Lower lobe of right lung (tissue), 2 donors: ENCODE measurements around the gene PRLH. TPM values are rescaled to one million over a fixed set of nuclear protein-coding genes. Genes with fewer than 3 reads are reported as not detected.

Source experiments
- ATAC-seq, 2 donors: fragments of 200-7000 bp; cut with Tn5 transposase; one replicate each; pipeline ENCODE4 v1.9.1; 2020 to 2022; ENCODE audit warnings: mild to moderate bottlenecking in 2 of 2, moderate library complexity in 2 of 2
- DNase-seq: peaks from one replicate; pipeline ENCODE4 v3.0.0-alpha.2; 2020
- H3K27ac ChIP-seq: fragments of 200-600 bp; one replicate; pipeline ENCODE4 v1.8.0; 2022
- H3K27me3 ChIP-seq: fragments of 200-600 bp; one replicate; pipeline ENCODE4 v1.8.0; 2022; ENCODE audit warnings: low read depth
- H3K36me3 ChIP-seq: fragments of 200-600 bp; one replicate; pipeline ENCODE4 v1.8.0; 2022; ENCODE audit warnings: mild to moderate bottlenecking
- H3K4me1 ChIP-seq: fragments of 200-600 bp; one replicate; pipeline ENCODE4 v1.8.0; 2022
- H3K4me3 ChIP-seq: fragments of 200-600 bp; one replicate; pipeline ENCODE4 v1.8.0; 2022; ENCODE audit warnings: mild to moderate bottlenecking
- H3K9me3 ChIP-seq: fragments of 200-600 bp; one replicate; pipeline ENCODE4 v1.8.0; 2022
- CTCF ChIP-seq: fragments of 200-600 bp; IDR thresholded peaks from one replicate; pipeline ENCODE4 v1.8.0; 2022; ENCODE audit warnings: antibody characterized with exemption, mild to moderate bottlenecking
- intact Hi-C: fragments of 100-400 bp; cut with DNase I; formaldehyde crosslinking; loops from one replicate; pipeline ENCODE4 v1.11.0; 2022
- total RNA-seq: library from RNA; stranded (reverse); fragmentation: NEBNext Ultra II Directional; extraction: Animal tissue kit (Norgen Biotek cat#: 25700); gene quantifications from one replicate; pipeline ENCODE4 v1.2.1, GENCODE V29; 2021
- donor health status: DM: no; HTN: yes; CAD: no; lungs with severe emphysema.

The PRLH gene
- total RNA-seq, 1 donor from 2014 or later = not detected

DNA sequence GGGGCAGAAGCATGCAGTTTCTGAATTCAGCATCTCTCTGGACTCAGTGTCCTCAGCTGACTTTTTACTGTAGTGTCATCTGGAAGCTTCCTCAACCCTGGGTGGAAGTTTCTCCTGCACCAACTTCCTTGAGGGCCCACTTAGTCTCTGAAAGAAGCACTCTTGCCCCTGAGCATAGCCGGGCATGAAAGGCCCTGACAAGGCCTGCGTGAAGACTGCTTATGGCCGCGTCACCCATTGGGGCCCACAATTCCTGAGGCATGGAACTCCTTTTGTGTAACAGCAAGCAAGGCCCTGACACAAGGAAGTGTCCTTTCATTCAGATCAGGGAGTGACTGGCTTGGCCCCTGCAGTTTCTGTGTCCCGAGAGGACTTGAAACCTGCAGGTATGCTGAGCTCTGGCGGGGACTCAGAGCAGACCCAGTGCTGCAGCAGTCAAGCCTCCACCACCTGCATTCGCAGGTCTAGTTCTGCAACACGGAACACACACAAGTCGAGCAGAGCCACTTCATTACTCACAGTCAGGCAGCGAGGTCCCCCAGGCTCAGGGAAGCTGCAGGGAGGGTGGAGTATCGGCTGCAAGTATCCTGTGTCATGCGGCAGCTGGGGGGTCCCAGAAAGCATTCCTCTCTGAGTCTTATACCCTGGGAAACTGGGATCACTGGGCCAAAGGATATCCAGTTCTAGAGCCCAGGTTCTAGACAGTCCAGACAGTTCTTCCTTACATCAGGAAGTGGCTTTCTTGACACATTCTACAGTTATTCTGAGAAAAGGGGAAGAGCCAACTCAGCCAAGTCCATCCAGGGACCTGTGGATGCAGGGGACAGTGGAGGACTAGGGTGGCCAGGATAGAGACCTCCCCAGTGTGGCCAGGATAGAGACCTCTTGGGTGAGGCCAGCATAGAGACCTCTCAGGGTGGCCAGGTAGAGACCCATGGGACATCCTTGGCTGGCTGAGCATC is 35.6 kb upstream of the PRLH start:
- H3K27ac ChIP-seq = peak overlapping the region; percentile 62
- no peak for DNase-seq
- no peak for TF ChIP-seq CTCF
- no peaks in the 10 kb centered on the region for H3K9me3 ChIP-seq
- no peaks in the 10 kb centered on the region for H3K4me1 ChIP-seq
- intact Hi-C loops = no loop called here
- H3K27me3 ChIP-seq = no peaks in the 10 kb centered on the region
- H3K4me3 ChIP-seq = no peak overlapping the region
- ATAC-seq = peak; percentile 12 to 18
- H3K36me3 ChIP-seq = peaks cover 81% of the 10 kb centered on the region

- TF ChIP-seq CTCF = no peak
- peaks cover 68% of the 10 kb centered on the region for H3K36me3 ChIP-seq
- intact Hi-C loops = no loop called here
- H3K4me3 ChIP-seq = no peak overlapping the region
- no peaks in the 10 kb centered on the region for H3K9me3 ChIP-seq
- H3K27me3 ChIP-seq = no peaks in the 10 kb centered on the region
- ATAC-seq = no peak
- no peaks in the 10 kb centered on the region for H3K4me1 ChIP-seq
- H3K27ac ChIP-seq = no peak overlapping the region
- no peak for DNase-seq
These were observed 34.2 kb upstream of the PRLH start for GRCh38 chr2:237532160-237532559.

GRCh38 chr2:237533668-237534161 is 32.7 kb upstream of the PRLH start:
- Histone ChIP-seq H3K4me1 (no peaks in the 10 kb centered on the region), H3K9me3 (no peaks in the 10 kb centered on the region), H3K27me3 (no peaks in the 10 kb centered on the region), H3K4me3 (no peak overlapping the region), H3K36me3 (peaks cover 62% of the 10 kb centered on the region), H3K27ac (no peak overlapping the region)
- DNase-seq (no peak), ATAC-seq (no peak)
- intact Hi-C loops = no loop called here
- no peak for TF ChIP-seq CTCF

DNA sequence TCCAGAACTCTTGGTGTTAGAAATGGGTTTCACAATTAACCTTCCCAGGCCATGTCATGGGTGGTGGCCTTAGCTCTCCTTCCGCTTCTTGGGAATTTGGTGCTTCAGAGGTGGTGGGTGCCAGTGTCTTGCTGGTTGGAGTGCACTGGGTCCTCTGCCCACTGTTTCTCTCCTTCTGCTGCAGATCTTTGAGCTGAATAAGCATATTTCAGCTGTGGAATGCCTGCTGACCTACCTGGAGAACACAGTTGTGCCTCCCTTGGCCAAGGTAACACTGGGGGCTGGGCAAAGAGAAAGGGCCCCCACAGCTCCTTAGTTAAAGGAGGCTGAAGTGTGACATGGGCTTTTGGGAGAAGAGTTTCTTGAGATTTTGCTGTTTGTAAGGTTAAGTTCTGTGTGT is 32.0 kb upstream of the PRLH start:
- ATAC-seq = no peak
- H3K9me3 ChIP-seq = no peaks in the 10 kb centered on the region
- H3K4me3 ChIP-seq = no peak overlapping the region
- H3K36me3 ChIP-seq = peaks cover 62% of the 10 kb centered on the region
- H3K27ac ChIP-seq = no peak overlapping the region
- intact Hi-C loops = no loop called here
- H3K27me3 ChIP-seq = no peaks in the 10 kb centered on the region
- DNase-seq = no peak
- TF ChIP-seq CTCF = no peak
- peaks cover under 1% of the 10 kb centered on the region for H3K4me1 ChIP-seq

DNA sequence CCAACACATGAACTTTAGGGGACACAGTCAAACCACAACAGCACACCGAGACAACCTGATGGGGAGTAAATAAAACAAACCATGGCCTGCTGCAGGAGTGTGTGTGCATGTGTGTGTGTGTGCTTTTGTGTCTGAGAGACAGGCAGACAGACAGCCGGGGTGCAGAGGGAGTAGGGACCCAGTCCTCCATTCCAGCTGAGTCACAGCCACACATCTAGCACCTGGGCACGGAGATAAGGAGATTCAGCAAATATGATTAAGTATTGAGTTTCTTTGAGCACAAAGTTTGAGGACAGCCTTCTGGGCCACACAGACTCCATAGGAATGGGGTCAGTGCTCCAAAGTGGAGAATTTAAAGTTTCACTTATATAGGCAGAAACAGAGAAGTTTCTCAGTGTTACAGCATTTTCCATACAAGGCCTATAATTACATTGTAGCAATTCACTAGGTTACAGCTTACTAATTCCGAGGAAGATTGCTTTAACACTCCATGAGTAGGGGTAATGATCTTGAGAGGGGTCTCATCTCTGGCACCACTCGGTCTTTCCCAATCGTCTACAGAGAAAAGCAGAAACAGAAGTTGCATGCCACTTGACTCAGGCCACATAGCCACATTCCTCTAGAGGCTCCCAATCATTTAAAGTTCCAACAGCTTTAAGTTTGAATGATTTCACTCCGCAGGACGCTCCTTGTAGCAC is 30.8 kb upstream of the PRLH start:
- intact Hi-C loops = no loop called here

More for the DNA sequence above, 30.8 kb upstream of the PRLH start:
- Histone ChIP-seq H3K4me1 (peaks cover 12% of the 10 kb centered on the region), H3K4me3 (no peak overlapping the region), H3K9me3 (no peaks in the 10 kb centered on the region), H3K27ac (no peak overlapping the region), H3K36me3 (peaks cover 61% of the 10 kb centered on the region), H3K27me3 (no peaks in the 10 kb centered on the region)
- DNase-seq (no peak), ATAC-seq (no peak)
- TF ChIP-seq CTCF = no peak
